Activated CD8-positive, alpha-beta memory T cell treated with anti-CD3 and anti-CD28 coated beads, Interleukin-2, amount 50 U/mL, for 48 hours (primary cell): ENCODE measurements around the gene CDK8.
"Not testable (repeated sequence)": the region's sequence is repeated elsewhere in the genome, so short reads cannot be mapped to it uniquely, and the experiment has no call there.

Experiments
- DNase-seq: peaks from one replicate; pipeline ENCODE4 v3.0.0-alpha.2; 2020

Gene CDK8

DNA sequence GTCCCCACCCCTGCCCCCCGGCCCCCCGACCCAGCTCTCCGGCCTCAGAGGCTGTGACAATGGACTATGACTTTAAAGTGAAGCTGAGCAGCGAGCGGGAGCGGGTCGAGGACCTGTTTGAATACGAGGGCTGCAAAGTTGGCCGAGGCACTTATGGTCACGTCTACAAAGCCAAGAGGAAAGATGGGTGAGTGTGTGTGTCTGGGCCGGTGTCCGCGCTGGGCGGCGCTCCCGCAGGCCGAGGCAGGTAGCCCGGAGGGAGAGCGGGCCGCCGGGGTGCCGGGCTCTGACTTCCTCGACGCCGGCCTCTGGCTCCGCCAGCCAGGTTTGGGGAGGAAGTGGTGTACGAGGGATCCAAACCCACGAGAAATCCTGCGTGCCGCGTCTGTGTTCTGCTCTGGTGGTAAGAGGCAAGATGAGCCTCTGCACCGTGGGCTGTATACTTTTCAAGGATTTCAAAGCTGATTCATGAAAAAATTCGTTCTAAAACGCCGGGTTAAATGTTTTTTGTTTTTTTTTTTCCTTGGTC is 718 bp downstream of the CDK8 start:
- DNase-seq = peak; percentile 74

DNA sequence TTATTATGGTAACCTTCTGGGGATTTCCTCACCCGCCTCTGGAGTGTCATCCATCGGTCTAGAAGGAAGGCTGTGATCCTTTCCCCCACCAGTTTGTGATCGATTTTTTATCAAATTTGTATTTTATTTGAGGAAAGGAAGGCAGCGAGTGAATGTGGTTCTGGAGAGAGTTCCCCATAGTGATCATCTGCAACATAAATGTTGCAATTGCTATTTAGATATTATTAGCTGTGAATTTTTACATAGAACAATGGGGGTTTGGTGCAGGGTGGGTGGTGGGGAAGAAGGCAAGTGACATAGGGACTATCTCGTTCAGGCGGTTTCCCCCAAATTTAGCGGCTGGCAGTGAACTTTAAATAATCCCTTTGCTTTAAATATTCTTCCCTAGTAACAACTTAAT is 1.2 kb downstream of the CDK8 start:
- DNase-seq = no peak

DNA sequence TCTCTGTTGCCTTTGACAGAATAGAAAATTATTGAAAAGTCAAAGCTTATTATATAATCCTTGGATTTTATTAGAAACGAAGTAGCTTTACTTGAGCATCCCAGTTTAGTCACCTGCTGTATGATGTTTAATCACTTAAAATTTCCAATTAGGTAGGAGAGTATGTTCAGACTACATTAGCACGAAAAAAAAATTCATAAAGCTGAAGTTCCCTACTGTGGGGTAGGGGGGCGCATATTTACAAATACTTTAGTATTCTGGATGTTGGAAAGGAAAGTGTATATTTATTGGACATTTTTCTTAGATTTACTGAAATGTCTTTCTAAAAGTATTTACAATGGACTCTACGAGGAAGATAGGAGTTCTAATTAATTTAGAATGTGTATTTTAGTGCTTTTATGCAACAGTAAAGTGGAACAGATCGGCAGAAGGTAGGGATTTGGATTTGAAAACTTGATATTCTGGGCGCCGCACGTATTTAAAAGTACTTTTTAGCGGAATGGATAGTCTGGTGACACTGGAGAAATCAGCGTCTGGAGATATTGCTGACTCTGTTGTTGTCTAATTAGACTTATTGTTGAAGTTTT is 1.9 kb downstream of the CDK8 start:
- DNase-seq = no peak

DNA sequence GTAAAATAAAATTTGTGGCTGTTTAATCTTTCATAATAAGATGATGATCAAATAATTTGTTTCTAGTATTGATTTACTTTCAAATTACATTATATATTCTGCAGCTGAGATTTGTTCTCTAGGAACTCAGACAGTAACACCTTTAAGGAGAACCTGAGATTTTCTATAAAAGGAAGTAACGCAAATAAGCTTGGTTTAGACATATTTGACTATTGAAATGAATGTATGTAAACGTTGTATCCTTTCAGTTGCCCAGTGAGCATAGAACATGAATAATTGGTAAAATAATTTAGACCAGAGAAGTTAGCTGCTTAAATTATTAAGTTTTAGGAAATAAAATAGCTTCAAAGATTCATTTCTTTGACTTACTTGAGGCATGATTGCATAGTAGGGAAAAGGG is 3.1 kb downstream of the CDK8 start:
- DNase-seq = no peak

DNA sequence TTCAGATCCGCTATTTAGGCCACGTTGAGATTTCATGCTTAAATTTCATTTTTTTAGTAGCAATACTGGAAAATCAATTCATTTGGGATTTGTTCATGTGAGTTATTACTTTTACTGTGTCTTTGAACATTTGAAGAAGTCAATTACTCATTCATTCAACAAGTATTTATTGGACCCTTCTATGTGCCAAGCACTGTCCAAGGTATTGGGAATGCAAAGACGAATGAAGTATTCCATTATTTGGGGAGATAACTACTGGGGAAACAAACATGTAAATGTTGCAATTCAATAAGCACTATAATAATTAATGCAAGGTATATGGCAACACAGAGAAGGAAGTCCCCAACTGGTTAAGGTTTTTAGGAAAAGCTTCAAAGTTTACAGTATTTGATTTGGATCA is 5.7 kb downstream of the CDK8 start:
- no peak for DNase-seq

DNA sequence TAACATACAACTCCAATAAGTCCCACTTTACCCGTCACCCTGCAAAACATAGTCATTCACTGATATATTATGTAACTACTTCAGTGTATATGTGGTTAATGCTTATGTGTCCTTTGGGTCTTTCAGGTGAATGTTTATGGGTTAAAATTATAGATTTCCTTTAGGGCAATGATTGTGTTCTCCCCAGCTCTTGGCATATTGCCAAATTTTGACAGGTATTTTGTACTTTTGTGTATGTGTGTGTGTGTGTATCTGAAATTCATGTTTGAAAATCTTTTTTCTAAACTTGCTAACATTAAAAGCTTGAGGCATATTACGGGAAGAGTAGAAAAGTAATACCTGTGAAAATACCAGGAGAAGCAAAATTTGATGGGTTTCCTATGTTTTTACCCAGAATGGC is 8.2 kb downstream of the CDK8 start:
- DNase-seq = no peak

DNA sequence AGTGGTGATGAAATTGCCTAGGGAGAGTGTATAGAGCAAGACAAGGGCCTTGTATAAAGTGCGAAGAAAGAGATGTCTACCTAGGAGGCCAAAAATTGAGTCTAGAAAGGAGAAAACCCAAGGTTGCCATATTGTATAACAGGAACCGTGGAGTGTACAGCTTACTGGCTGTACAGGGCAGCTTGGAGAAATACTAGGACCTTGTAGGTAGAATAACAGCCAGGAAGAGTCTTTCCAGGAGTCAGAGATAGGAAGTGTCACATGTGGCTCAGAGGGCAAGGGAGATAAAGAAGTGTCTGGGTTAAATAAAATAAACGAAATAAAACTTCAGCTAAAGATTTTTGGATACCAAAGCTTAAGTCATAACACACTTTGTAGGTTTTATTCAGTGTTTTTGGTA is 12.4 kb downstream of the CDK8 start:
- no peak for DNase-seq

DNA sequence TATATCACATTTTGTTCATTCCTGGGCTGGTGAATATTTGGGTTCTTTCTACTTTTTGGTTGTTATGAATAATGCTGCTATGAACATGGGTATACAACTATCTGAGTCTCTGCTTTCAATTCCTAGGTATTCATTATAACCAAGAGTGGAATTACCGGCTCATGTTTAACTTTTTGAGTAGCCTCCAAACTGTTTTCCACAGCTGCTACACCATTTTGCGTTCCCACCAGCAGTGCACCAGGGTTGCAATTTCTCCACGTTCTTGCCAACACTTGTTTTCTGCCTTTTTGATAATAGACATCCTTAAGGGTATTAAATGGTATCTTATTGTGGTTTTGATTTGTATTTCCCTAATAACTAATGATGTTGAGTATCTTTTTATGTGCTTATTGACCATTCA is 16.8 kb downstream of the CDK8 start:
- DNase-seq = no peak

DNA sequence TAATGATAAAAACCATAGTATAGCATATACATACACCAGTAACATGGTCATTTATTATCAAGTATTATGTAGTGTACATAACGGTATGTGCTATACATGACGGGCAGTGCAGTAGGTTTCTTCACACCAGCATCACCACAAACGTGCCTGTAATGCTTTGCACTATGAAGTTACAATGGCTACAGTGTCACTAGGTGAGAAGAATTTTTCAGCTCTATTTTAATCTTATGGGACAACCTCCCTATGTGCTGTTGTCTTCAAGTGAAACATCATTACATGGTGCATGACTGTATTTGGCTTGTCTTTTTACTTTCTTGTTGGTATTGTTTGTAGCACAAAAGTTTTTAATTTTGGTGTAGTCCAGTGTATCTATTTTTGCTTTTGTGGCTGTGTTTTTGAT is 18.7 kb downstream of the CDK8 start:
- no peak for DNase-seq

DNA sequence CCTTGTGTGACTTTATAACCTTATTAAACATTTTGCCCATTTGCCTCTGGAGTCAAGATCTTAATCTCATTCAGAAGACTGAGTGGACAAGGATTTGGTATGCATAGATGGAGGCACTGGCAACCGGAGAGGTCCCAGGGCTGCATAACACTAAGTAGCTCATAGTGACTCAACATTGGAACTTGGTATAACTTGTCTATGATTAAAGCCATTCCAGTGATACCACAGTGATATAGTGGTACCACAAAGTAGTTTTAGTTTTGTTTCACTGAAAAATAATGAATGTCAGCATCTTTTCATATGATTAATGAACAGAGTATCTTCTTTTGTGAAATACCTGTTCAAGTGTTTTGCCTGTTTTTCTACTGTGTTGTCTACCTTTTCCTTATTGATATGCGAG is 26.4 kb downstream of the CDK8 start:
- DNase-seq = no peak

DNA sequence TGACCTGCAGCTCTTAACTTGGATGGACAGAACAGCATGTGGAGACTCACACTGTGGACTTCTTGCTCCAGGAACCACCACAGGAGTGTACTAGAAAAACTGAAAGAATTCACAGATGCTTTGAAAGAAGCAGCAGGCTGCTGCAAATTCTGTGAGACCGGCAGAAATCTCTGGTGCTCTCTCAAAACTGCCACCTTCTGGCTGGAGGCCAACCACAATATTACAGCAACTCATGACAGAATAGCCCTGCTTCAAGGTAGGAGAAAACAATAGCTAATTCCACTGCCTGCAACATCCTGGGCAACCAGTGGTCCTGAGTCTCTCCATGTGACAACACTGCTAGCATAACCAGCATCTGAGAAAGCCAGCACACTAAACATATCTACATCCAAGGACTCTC is 26.9 kb downstream of the CDK8 start:
- DNase-seq = no peak

DNA sequence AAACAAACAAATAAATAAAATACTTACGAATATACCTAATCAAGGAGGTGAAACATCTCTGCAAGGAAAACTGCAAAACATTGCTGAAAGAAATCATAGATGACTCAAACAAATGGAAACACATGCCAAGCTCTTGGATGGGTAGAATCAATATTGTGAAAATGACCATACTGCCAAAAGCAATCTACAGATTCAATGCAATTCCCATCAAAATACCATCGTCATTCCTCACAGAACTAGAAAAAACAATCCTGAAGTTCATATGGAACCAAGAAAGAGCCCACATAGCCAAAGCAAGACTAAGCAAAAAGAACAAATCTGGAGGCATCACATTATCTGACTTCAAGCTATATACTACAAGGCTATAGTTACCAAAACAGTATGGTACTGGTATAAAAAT is 32.0 kb downstream of the CDK8 start:
- not testable (repeated sequence) for DNase-seq

DNA sequence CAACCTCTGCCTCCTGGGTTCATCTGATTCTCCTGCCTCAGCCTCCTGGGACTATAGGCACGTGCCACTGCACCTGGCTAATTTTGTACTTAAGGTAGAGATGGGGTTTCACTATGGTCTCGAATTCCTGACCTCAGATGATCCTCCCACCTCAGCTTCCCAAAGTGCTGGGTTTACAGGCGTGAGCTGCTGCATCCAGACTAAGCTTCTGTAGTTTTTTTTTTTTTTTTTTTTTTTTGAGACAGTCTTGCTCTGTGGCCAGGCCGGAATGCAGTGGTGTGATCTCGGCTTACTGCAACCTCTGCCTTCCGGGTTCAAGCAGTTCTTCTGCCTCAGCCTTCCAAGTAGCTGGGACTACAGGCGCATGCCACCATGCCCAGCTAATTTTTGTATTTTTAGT is 34.9 kb downstream of the CDK8 start:
- not testable (repeated sequence) for DNase-seq

DNA sequence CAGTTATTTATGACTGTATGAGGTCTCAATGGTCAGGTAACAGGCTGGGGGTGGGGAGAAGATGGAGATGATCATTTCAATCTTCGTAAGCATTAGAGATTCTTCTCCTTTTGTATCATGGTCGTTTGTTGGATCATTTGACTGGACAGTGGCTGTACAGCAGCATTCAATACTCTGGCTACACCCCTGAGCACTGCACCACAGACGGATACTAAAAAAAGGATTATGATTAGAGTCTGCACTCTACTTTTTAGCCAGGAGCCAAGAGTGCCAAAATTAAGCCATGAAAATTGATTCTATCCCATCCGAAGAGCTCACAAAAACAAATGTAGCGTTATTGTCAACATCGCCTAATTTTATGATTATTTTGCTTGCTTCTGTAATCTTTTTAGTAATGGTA is 41.9 kb downstream of the CDK8 start:
- DNase-seq = no peak

DNA sequence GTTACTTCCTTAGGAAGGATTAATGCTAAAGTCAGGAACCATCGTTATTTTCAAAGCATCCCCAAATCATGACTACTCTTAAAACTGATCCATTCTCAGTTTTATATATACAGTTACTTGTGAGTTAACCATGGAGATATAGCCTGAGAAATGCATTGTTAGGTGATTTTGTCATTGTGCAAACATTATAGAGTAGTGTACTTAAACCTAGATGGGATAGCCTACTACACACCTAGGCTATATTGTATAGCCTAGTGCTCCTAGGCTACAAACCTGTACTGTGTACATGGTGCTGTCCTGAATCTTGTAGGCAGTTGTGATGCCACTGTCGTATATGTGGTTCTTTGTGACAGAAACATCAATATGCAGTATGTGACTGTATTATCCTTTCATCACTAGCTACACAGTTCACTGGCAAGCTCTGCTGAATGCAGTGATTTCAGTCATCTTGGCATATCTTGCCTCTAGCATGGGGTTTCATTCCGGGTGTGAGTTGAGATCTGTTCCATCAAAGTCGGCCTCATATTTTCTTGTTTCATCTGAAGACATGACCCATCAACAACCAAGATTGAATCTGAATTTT is 45.3 kb downstream of the CDK8 start:
- no peak for DNase-seq

DNA sequence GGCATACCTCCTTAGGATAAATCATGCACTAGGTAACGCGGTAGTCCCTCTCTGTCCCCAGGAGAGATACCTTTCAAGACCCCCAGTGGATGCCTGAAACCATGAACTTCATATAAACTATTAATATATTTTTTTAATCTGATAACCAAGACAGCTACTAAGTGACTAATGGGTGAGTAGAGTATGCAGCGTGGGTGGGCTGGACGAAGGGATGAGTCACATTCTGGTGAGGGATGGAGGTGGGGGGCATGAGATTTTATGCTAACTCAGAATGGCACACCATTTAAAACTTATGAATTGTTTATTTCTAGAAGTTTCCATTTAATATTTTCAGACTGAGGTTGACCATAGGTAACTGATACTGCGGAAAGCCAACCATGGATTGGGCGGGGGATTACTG is 46.2 kb downstream of the CDK8 start:
- DNase-seq = no peak

DNA sequence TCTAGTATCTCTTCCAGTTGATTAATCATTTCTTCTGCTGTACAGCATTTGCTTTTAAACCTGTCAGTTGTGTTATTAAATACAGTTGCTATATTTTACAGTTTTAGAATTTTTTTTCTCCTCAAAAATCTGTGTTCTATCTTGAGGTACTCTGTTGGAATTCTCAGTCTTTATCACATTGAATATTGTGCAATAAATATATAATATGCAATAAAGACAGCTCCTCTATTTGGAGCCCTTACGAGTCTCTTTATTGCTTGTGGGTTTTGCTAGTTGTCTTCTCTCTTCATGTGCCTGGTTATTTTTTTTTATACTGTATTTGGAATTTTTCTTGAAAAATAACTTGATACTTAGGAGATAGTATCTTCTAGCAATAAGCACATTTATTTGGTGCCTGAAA is 51.7 kb downstream of the CDK8 start:
- no peak for DNase-seq

DNA sequence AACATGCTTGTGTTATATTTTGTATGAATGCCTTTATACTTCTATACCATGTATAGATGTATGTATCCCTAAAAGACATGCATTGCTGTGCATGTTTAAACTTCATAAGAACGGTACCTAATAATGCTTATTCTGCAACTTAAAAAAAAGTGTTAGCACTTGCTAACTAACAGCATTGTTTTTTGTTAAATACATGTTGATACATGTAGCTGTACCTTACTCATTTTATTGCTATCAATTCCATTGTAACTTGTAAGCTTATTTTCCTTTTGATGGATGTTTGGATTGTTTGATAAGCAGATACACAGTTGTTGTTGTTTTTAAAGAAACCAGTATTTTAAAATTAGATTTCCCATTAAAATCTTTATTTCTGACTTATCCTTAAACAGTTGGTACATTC is 53.8 kb downstream of the CDK8 start:
- DNase-seq = no peak

DNA sequence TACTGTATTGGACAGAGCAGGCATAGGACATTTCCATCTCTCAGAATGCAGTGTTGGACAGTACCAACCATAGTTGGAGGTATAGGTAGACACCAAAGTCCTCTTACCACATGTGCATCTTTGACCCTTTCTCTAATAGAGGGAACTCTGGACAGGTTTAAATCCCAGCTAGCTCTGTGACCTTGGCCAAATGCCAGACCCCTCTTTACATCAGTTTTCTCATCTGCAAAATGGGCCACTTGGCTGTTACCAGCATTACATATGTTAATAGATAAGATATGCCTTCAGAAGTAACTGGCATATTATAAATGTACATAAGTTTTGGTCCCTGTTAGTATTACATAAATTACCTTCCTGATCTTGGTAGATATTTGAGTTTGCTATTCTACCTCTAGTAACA is 54.3 kb downstream of the CDK8 start:
- DNase-seq = no peak

DNA sequence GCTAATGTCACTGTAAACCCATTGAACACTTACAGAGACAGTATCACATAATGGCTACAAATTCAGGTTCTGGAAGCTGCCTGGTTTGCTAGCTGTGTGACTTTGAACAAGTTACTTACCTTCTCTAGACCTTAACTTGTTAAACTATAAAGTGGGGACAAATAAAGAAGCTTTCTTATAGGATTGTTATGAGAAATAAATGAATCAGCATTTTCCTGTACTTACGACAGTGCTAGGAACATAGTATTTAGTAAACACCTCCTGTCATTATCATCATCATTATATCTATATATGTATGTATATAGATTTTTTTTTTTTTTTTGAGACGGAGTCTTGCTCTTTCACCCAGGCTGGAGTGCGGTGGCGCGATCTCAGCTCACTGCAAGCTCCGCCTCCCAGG is 54.9 kb downstream of the CDK8 start:
- DNase-seq = no peak

DNA sequence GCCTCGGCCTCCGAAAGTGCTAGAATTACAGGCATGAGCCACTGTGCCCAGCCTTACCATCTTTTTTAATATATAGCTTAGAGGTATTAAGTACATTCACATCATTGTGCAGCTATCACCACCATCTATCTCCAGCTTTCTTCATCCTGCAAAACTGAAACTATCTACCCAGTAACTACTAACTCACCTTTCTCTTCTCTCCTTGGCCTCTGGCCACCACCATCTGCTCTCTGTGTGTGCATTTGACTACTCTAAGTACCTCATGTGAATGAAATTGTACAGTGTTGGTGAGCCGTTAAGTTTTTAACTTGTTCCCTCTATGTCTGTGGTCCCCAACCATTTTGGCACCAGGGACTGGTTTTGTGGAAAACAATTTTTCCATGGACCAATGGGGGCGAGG is 56.1 kb downstream of the CDK8 start:
- DNase-seq = no peak

DNA sequence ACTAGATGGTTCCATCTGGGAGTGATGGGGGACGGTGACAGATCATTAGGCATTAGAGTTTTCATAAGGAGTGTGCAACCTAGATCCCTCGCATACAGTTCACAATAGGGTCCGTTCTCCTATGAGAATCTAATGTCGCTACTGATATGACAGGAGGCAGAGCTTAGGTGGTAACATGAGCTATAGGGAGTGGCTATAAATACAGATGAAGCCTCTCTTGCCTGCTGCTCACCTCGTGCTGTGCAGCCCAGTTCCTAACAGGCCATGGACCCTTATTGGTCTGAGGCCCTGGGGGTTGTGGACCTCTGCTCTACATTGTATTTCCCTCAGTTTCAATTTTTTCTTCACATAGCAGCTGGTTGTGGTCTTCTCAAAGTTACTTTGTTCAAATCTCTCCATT is 56.5 kb downstream of the CDK8 start:
- no peak for DNase-seq

DNA sequence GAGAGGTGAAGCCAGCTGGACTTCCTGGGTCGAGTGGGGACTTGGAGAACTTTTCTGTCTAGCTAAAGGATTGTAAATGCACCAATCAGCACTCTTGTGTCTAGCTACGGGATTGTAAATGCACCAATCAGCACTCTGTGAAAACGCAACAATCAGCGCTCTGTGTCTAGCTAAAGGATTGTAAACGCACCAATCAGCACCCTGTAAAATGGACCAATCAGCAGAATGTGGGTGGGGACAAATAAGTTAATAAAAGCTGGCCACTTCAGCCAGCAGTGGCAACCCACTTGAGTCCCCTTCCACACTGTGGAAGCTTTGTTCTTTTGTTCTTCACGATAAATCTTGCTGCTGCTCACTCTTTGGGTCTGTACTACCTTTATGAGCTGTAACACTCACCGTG is 58.1 kb downstream of the CDK8 start:
- not testable (repeated sequence) for DNase-seq

DNA sequence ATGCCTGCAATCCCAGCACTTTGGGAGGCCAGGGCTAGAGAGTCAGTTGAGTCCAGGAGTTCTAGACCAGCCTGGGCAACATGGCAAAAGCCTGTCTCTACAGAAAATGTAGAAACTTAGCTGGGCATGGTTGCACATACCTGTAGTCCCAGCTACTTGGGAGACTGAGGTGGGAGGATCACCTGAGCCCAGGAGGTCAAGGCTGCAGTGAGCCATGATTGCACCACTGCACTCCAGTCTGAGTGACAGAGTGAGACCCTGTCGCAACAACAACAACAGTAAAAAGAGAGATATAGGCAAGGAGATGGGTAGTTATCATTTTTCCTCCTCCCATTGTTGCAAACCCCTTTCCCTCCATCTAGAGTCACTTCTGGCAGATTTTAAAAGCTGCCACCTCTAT is 62.2 kb downstream of the CDK8 start:
- DNase-seq = not testable (repeated sequence)

DNA sequence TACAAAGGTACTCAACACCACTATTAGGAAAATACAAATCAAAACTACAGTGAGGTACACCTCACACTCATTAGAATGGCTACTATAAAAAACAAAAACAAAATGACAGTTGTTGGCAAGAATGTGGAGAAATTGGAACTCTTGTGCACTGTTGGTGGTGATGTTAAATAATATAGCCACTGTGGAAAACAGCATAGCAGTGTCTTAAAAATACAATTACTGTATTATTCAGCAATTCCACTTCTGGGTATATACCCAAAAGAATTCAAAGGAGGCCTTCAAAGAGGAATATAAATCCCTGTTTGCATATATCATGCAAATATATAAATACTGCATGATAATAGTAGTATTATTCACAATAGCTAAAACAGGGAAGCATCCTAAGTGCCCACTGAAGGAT is 66.8 kb downstream of the CDK8 start:
- no peak for DNase-seq
